Inferior parietal cortex (tissue), 1 donor: ENCODE results near the gene FBXO47.

Experiments
- DNase-seq: peaks from one replicate; pipeline ENCODE4 v3.0.0-alpha.2; 2016; ENCODE audit errors: extremely low spot score

The FBXO47 gene

GRCh38 chr17:38904892-38905291, 62.3 kb downstream of the FBXO47 start:
- DNase-seq, result no peak

GRCh38 chr17:38903404-38903803, 63.8 kb downstream of the FBXO47 start:
- DNase-seq, result no peak

GRCh38 chr17:38900978-38901656, 66.1 kb downstream of the FBXO47 start:
- no peak for DNase-seq

- no peak for DNase-seq
These were observed 67.8 kb downstream of the FBXO47 start for GRCh38 chr17:38899421-38899820.

- DNase-seq, result no peak
These were observed 68.3 kb downstream of the FBXO47 start for GRCh38 chr17:38898812-38899348.

GRCh38 chr17:38898291-38898679, 68.9 kb downstream of the FBXO47 start:
- no peak for DNase-seq

- no peak for DNase-seq
These were observed 69.4 kb downstream of the FBXO47 start for GRCh38 chr17:38897671-38898290.

- DNase-seq, result no peak
These were observed 70.0 kb downstream of the FBXO47 start for GRCh38 chr17:38897176-38897575.

- no peak for DNase-seq
These were observed 70.8 kb downstream of the FBXO47 start for GRCh38 chr17:38896346-38896954.

GRCh38 chr17:38894276-38894675, 72.9 kb downstream of the FBXO47 start:
- DNase-seq, result no peak

- no peak for DNase-seq
These were observed 73.6 kb downstream of the FBXO47 start for GRCh38 chr17:38893607-38894006.

GRCh38 chr17:38893113-38893512, 74.1 kb downstream of the FBXO47 start:
- no peak for DNase-seq

- DNase-seq, result no peak
These were observed 74.6 kb downstream of the FBXO47 start for GRCh38 chr17:38892620-38893019.

- no peak for DNase-seq
These were observed 75.1 kb downstream of the FBXO47 start for GRCh38 chr17:38892083-38892482.

GRCh38 chr17:38891441-38891840, 75.8 kb downstream of the FBXO47 start:
- DNase-seq, result no peak

GRCh38 chr17:38890410-38890746, 76.8 kb downstream of the FBXO47 start:
- no peak for DNase-seq

- no peak for DNase-seq
These were observed 77.3 kb downstream of the FBXO47 start for GRCh38 chr17:38889745-38890409.

GRCh38 chr17:38888842-38889241, 78.4 kb downstream of the FBXO47 start:
- DNase-seq, result no peak

- no peak for DNase-seq
These were observed 80.6 kb downstream of the FBXO47 start for GRCh38 chr17:38886643-38887010.
